Upper lobe of right lung (tissue), 1 donor: ENCODE data around the gene SPOCK1. TPM values are rescaled to one million over a fixed set of nuclear protein-coding genes. Genes with fewer than 3 reads are reported as not detected.
A peak's percentile ranks its signal among the peaks of the same experiment; 100 is the strongest.

Source experiments
- ATAC-seq: fragments of 200-7000 bp; cut with Tn5 transposase; one replicate; pipeline ENCODE4 v1.9.1; 2020; ENCODE audit warnings: mild to moderate bottlenecking, moderate library complexity
- DNase-seq: peaks from one replicate; pipeline ENCODE4 v3.0.0-alpha.2; 2020
- H3K27ac ChIP-seq: fragments of 200-600 bp; one replicate; pipeline ENCODE4 v1.8.0; 2022
- H3K27me3 ChIP-seq: fragments of 200-600 bp; one replicate; pipeline ENCODE4 v1.8.0; 2022; ENCODE audit warnings: mild to moderate bottlenecking
- H3K36me3 ChIP-seq: fragments of 200-600 bp; one replicate; pipeline ENCODE4 v1.8.0; 2022
- H3K4me1 ChIP-seq: fragments of 200-600 bp; one replicate; pipeline ENCODE4 v1.8.0; 2022
- H3K4me3 ChIP-seq: fragments of 200-600 bp; one replicate; pipeline ENCODE4 v1.8.0; 2022; ENCODE audit warnings: mild to moderate bottlenecking
- H3K9me3 ChIP-seq: fragments of 200-600 bp; one replicate; pipeline ENCODE4 v1.8.0; 2022
- CTCF ChIP-seq: fragments of 200-600 bp; IDR thresholded peaks from one replicate; pipeline ENCODE4 v1.8.0; 2022; ENCODE audit warnings: antibody characterized with exemption
- intact Hi-C: fragments of 100-400 bp; cut with DNase I; formaldehyde crosslinking; loops from one replicate; pipeline ENCODE4 v1.11.0; 2022
- total RNA-seq: library from RNA; stranded (reverse); fragmentation: NEBNext Ultra II Directional; extraction: Animal tissue kit (Norgen Biotek cat#: 25700); gene quantifications from one replicate; pipeline ENCODE4 v1.2.1, GENCODE V29; 2021
- donor health status: DM: no; HTN: yes; CAD: no; lungs with severe emphysema.

The SPOCK1 gene
- total RNA-seq, 1 donor from 2014 or later = 4.0 TPM

DNA sequence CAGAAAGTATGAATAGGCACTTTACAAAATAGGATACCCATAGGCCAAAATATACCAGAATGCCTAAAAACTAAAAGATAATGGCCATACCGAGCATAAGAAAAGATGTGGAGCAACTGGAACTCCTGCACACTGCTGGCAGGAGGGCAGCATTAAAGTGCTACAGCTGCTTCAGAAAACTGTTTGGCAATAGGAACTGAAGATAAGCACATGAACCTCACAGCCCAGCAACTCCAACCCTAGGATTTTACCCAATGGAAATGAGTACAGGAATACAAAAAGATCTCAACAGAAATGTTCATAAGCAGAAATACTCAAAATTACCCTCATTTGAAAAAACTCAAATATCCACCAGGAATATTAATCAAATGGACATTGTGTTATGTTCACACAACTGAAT lies 209.3 kb downstream of the SPOCK1 start:
- Histone ChIP-seq H3K27ac (no peak overlapping the region), H3K4me1 (no peaks in the 10 kb centered on the region), H3K36me3 (no peaks in the 10 kb centered on the region), H3K4me3 (no peak overlapping the region), H3K27me3 (no peaks in the 10 kb centered on the region), H3K9me3 (no peaks in the 10 kb centered on the region)
- TF ChIP-seq CTCF = no peak
- intact Hi-C loops = no loop called here
- no peak for DNase-seq
- no peak for ATAC-seq

- Histone ChIP-seq H3K4me1 (no peaks in the 10 kb centered on the region), H3K4me3 (no peak overlapping the region)
- ATAC-seq = no peak
Observed at GRCh38 chr5:137287569-137287968, 211.6 kb downstream of the SPOCK1 start.

DNA sequence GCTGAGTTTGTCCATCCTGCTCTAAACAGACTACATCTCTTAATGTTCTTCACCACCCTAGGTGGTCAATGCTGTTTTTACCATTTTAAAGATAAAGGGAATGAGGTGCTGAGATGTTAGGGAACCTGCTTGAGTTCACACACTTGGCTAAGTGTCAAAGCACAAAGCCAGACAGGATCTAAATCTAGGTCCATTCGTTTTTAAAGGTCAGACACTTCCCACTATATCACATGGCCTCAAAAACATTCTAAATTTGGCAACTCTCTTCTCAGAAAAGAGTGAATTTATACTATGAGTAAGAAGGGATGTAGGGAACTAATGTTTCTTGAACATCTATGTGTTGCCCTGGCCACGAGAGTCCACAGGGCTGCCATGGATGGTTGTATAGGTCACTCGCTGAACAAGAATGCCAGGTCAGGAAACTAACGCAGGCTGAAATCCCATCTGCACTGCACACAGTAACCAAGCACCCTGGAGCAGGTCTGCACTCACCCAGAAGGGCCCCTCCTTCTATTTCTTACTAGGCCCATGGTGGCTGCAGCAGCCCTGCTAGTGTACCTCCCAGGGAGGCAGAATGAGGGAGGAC lies 213.0 kb downstream of the SPOCK1 start:
- no peaks in the 10 kb centered on the region for H3K36me3 ChIP-seq
- intact Hi-C loops = no loop called here
- no peak for ATAC-seq
- no peak for DNase-seq
- H3K9me3 ChIP-seq = no peaks in the 10 kb centered on the region
- no peaks in the 10 kb centered on the region for H3K4me1 ChIP-seq
- no peak overlapping the region for H3K4me3 ChIP-seq
- no peak for TF ChIP-seq CTCF
- no peak overlapping the region for H3K27ac ChIP-seq
- no peaks in the 10 kb centered on the region for H3K27me3 ChIP-seq

More at GRCh38 chr5:137287569-137287968, 211.6 kb downstream of the SPOCK1 start:
- no peaks in the 10 kb centered on the region for H3K9me3 ChIP-seq
- DNase-seq = no peak
- no peak for TF ChIP-seq CTCF
- no peak overlapping the region for H3K27ac ChIP-seq
- intact Hi-C loops = no loop called here
- no peaks in the 10 kb centered on the region for H3K36me3 ChIP-seq
- no peaks in the 10 kb centered on the region for H3K27me3 ChIP-seq

DNA sequence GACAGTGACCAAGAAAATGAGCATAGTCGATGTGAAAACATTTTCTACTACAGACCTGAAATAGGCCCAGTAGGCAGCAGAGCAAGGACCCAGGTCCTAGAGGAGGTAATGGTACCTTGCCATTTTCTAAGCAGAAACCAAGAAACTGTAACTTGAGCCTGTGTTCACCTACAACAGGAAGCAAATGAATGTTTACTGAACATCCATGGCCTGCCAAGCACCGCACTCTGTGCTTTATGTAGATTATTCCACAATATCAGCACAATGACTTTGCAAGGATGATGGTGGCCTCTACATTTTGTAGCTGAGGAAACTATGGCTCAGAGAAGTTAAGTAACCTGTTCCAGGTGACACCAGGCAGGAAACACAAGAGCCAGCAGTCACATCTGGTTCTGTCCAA lies 215.3 kb downstream of the SPOCK1 start:
- Histone ChIP-seq H3K27me3 (no peaks in the 10 kb centered on the region), H3K36me3 (no peaks in the 10 kb centered on the region), H3K27ac (no peak overlapping the region), H3K4me3 (no peak overlapping the region), H3K9me3 (no peaks in the 10 kb centered on the region), H3K4me1 (no peaks in the 10 kb centered on the region)
- no peak for DNase-seq
- TF ChIP-seq CTCF = no peak
- intact Hi-C loops = no loop called here
- ATAC-seq = no peak

DNA sequence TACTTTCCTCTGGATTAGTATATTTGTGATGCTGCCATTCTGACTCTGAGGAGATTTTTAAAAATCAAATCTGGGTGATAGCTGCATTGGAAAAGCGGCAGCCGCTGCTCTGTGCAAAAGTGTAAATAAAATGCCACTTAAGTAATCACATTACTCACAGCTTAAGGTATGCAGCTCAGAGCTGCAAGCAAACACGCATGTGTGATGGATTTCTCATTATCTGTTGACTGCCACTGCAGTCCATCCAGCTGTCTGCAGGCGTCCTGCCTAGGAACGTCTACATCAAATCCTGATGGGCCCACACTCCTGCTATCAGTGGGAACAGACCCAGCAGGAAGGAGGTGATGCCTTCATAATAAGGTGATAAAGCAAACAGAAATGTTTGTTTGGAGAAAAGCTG lies 216.9 kb downstream of the SPOCK1 start:
- intact Hi-C loops = no loop called here
- Histone ChIP-seq H3K4me1 (no peaks in the 10 kb centered on the region), H3K27ac (no peak overlapping the region), H3K9me3 (no peaks in the 10 kb centered on the region), H3K36me3 (no peaks in the 10 kb centered on the region), H3K27me3 (no peaks in the 10 kb centered on the region), H3K4me3 (no peak overlapping the region)
- DNase-seq (no peak), ATAC-seq (peak; percentile 42)
- no peak for TF ChIP-seq CTCF

DNA sequence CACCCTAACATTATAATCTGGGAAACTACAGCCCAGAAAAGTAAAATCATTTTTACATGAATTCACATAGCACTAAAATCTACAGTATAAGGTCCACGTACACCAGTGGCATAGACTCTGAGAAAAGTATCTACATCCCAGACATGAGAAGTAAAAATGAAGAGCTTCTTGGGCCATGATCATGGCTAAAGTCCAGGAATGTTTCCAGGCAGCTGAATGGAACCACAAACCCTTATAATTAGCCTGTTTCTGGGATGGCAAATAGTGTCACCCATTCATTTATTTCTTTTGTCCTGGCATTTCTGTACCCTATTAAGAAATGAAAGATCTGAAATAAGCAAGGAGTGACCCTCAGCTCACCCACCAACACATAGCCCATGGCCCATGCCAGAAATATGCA lies 217.9 kb downstream of the SPOCK1 start:
- ATAC-seq = no peak
- Histone ChIP-seq H3K27me3 (no peaks in the 10 kb centered on the region), H3K27ac (no peak overlapping the region), H3K9me3 (no peaks in the 10 kb centered on the region), H3K36me3 (no peaks in the 10 kb centered on the region), H3K4me1 (no peaks in the 10 kb centered on the region), H3K4me3 (no peak overlapping the region)
- no peak for TF ChIP-seq CTCF
- intact Hi-C loops = no loop called here
- DNase-seq = no peak
